Measurements from ENCODE around the gene GPR179.
A peak's percentile ranks its signal among the peaks of the same experiment; 100 is the strongest.

GPR179 gene, protein sequence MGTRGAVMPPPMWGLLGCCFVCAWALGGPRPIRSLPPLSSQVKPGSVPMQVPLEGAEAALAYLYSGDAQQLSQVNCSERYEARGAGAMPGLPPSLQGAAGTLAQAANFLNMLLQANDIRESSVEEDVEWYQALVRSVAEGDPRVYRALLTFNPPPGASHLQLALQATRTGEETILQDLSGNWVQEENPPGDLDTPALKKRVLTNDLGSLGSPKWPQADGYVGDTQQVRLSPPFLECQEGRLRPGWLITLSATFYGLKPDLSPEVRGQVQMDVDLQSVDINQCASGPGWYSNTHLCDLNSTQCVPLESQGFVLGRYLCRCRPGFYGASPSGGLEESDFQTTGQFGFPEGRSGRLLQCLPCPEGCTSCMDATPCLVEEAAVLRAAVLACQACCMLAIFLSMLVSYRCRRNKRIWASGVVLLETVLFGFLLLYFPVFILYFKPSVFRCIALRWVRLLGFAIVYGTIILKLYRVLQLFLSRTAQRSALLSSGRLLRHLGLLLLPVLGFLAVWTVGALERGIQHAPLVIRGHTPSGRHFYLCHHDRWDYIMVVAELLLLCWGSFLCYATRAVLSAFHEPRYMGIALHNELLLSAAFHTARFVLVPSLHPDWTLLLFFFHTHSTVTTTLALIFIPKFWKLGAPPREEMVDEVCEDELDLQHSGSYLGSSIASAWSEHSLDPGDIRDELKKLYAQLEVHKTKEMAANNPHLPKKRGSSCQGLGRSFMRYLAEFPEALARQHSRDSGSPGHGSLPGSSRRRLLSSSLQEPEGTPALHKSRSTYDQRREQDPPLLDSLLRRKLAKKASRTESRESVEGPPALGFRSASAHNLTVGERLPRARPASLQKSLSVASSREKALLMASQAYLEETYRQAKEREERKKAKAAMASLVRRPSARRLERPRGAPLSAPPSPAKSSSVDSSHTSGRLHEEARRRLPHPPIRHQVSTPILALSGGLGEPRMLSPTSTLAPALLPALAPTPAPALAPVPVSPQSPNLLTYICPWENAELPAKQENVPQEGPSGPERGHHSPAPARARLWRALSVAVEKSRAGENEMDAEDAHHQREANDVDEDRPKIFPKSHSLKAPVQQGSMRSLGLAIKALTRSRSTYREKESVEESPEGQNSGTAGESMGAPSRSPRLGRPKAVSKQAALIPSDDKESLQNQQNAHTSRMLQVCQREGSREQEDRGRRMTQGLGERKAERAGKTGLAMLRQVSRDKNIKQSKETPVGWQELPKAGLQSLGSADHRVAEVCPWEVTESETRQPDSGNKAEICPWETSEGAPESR (N-terminal part only)

DNA sequence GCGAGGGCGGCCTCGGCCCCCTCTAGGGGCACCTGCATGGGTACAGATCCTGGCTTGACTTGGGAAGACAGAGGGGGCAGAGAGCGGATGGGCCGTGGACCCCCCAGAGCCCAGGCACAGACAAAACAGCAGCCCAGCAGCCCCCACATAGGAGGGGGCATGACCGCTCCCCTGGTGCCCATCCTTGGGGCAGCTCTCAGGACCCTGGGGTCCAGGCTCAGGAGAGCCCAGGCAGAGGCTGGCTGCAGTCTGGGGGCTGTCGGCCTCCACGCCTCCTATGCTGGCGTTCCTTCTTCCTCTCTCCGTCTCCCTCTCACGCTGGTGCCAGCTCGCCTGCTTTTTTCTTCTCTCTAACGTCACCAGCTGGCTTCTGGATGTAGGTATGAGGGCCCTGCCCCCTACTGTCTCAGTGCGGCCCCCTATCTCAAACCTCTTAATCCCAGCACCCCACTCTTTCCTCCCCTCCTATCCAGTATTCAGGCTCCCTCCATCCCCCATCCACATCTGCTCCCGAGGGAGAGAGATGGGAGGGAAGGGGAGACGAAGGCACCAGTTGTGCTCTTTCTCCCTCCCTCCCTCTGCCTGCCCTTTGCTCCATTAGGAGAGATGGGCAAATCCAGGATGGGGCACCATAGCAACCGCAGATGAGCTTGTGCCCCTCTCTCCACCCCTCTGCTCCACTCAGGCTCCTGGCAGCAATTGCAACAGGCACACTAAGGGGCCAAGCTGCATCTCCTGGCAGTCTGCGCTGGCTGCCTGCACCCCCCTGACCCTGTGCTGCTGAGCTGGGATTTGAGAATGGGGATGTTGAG lies at the start of gene GPR179:
GPR179 (minus strand) TSS at position 349 of the 812 bp plus-strand sequence; CDS start at position 182, 167 bp downstream.
- no peak for DNase-seq

DNA sequence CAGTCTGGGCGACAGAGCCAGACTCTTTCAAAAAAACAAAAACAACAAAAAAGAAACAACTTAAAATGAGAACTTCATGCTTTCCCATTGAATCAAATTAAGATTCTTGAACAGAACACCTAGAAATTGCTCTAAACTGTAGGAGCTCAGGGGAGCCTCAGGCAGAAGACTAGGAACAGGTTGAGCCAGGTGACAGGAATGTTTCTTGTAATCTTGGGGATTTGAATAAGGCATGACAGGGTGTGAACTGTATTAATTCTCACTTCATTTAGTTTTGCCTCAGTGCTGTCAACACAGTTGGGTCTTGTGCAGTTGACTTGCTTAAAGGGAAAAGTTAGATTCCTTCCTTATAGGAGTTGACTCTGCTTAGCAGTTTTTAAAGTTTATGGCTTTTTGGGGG lies 35.7 kb upstream of the GPR179 start:
- DNase-seq = no peak

DNA sequence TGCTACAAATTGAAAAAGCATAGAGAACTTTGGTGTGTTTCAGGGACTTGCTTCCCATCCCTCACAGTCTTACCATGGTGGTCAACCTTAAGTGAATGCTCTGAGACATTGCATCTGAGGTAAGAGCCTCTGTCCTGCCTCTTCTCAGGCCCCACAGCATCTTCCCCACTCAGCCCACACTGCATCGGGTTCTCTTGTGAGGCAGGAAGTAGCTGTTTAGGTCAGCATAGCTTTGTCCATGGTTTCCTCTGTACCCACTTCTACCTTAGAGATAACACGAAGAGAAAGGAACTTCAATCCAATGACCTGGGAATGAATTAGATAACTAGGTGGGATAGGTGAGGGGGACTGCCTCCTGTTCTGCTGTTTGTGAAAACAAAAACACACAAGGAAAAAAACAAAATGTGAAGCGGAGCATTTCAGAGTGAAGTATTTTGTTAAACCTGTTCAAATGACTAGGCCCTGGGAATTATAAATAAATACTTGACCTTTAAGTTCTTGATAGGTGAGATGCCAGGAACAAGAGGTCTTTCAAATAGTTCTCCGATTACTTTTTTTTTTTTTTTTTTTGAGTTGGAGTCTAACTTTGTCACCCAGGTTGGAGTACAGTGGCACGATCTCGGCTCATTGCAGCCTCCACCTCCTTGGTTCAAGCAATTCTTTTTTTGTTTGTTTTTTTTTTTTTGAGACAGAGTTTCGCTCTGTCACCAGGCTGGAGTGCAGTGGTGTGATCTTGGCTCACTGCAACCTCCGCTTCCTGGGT lies 25.5 kb upstream of the GPR179 start:
- DNase-seq = no peak

DNA sequence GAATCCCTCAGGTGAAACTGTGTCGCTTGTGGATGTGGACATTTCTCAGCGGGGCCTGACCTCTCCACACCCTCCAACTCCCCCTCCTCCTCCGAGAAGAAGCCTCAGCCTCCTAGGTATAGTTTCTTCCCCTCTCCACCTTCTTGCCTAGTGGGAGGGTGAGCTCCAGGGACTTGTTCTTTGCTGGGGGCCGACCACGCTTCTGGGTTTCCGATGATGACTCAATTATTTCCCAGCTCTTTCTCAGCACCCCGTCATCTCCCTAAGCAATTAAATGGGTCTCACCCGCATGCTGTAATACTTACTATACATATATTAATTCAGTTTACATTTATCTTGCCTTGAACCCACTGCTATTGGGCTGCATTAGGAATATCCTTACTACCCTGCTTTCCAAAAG lies 21.0 kb upstream of the GPR179 start:
- no peak for DNase-seq

DNA sequence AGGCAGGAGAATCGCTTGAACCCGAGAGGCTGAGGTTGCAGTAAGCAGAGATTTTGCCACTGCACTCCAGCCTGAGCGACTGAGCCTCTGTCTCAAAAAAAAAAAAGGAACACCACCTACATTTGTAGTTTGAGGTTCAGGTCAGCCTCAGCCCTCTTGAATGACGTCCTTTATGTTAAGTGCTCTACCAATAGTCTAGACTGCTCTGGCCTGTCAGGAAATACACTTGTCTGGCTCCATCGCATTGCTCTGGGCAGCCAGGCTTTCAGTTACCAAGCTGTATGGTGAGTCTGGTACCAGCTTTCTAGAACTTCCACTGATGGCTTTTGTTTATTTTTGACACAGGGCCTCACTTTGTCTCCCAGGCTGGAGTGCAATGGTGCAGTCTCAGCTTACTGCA lies 19.3 kb upstream of the GPR179 start:
- DNase-seq = no peak

DNA sequence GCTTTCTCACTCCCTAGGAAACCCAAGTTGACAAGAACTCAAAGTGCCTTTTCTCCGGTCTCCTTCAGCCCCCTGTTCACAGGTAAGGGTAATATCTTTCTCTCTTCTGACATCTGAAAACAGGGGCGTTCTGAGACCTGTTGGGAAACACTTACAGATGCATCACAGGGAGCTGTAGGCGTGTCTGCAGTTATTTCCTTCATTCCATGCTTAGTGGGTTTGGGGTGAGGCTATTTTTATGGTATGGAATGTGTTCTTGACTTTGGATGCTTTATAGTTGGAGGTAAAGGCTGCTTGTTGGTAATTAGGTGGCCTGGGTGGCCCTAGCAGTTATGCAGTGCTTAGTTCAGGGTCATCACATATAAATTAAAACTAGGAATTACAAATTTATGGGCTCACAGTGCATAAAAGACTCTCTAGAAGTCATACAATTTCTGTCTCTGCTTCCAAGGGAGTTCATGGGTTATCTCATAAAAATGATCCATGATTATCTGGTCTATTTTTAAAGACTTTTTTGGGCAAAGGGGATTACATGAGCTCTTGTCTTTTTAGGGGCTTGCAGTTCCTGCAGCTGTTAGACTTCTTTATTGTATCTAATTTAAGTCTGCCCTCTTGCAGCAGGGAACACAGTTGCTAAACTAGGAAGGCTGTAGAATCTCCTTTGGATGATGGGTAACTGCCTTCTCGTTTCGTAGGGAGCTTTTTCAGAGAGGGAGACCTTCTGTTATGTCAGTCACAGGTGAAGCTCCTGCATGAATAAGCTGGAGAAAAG lies 18.1 kb upstream of the GPR179 start:
- no peak for DNase-seq

DNA sequence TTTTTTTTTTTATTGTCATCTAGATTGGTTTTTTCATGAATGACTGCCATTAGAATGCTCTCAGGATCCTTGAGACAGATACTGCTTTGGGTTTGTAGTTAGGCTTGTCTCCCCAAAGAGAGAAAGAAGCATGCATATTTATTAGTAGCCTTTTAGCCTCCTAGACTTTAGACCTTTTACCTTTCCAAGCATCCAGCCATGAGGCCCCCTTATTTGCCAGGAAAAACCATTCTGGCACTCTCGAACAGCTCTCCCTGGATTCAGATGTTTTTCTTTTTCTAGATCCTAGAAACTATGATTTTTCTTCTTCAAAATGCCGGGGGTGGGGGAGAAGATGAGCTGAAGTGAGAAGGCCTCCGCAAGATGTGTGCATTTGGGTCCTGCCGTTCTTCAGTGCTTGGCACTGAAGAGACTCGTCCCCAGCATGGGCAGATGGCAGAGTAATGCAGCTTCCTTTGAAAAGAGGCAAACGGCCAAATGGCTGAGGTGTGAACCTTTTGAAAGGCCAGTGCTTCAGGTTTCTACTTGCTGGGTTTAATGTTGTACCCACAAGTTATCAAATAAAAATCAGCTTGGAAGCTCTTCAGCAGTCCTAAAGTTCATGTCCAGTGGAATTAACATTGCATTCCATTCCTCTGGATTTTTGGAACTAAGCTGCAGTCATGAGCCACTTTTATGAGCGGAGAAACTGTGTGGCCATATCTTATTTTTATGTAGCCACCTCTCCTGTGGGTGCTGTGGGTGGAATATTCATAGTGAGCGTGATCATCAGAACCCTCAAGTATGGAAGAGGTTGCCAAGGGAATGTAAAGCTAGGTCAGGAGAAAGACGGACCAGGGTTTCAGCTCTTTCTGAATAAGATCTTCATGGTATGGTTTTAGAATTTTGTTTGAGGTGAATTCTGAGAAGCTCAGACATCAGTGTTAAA lies 15.1 kb upstream of the GPR179 start:
- DNase-seq = no peak

DNA sequence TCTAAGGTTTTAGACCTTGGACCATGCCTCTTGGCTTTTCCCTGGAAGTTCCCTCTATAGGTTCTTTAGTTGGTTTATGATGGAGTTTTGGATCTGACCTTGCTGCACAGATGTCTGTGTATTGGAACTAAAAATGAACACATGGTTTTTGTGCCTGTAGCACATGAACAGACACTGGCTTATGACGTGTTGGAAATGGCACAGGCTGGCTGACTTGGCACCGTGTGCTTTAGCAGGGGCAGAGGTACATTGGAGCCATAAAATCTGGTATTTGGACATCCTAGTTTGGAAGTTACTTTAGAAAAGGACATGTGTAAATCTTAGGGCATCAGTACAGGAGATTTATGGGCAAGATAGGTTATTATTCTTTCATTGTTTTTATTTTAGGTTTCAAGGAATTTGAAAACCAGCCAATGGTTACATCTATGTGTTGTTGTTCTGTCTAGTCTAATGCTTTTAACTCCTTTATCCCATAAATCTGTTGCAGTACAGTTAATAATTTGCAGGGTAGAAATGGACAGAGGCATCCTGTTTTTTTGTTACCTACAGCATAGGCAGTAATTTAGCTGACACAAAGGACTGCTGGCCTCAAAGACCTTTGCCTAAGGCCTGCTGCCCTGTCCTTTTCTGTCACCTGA lies 13.8 kb upstream of the GPR179 start:
- no peak for DNase-seq

DNA sequence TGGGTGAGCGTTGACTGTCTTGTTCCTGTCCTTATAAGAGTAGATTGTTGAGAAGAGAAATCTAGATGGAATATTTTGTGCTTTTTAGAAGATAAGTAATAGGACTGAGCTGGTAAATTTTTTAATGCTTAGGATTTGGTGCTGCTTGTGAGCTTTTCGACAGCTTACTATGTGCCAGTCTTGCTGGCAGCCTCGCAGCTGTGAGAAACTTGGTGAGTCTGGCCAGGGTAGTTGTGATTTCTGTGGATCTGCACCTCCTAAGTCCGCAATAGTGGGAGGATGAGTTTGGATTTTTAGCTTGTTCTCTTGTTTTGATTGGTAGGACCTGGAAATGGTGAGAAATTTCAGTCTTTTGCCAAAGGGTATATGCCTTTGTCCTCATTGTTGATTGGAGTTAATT lies 11.5 kb upstream of the GPR179 start:
- no peak for DNase-seq

DNA sequence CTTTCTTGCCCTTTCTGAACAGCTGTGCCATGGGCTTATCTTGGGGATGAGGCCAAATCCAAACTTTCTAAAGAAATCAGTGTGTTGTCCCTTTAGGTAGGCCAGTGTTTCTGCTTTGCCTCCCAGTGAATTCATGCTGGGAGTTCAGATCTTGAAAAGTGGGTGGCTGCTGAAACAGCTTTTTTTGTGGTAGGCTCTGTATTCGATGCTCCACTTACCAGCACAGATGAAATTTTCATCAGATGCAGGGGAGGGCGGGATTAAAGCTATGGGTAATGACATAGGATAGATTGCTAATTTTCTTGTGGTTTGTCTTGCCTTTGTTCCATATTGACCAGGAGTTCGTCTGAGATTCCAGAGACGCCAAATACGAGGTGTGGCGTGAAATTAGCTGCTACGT lies 10.7 kb upstream of the GPR179 start:
- no peak for DNase-seq

DNA sequence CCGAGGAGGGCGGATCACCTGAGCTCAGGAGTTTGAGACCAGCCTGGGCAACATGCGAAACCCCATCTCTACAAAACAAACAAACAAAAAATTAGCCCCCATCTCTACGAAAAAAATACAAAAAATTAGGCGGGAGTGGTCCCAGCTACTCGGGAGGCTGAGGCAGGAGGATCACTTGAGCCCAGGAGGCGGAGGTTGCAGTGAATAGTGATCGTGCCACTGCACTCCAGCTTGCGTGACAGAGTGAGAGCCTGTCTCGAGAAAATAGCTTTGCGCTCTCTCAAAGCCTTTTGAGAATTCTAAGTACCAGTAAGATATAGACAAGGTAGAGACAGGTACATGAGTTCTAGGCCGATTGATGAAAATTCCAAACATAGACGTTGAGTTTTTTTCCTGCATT lies 9.9 kb upstream of the GPR179 start:
- DNase-seq = no peak

DNA sequence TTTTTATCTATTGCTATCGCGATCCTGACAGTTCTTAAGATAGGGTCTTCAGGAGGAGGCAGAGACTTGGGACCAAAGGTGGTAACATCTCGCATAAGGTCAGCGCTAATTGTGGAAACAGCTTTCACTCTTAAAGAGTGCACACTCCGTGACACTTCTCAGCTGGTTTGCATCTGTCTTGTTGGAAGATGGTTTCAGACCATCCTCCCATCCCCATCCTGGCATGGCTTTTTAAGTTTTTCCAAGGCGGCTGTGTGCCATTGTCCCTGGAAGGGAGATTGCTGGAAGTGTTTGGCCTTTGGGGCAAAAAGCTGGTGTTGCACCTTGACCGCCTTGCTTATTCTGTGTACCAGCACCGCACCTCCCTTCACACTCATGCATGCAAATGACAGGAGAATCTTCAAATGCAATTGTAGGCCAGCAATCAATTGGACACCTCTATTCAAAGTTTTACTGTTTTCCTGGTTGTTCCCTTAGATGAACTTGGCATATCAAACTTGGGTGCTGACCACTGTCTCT lies 9.4 kb upstream of the GPR179 start:
- no peak for DNase-seq

DNA sequence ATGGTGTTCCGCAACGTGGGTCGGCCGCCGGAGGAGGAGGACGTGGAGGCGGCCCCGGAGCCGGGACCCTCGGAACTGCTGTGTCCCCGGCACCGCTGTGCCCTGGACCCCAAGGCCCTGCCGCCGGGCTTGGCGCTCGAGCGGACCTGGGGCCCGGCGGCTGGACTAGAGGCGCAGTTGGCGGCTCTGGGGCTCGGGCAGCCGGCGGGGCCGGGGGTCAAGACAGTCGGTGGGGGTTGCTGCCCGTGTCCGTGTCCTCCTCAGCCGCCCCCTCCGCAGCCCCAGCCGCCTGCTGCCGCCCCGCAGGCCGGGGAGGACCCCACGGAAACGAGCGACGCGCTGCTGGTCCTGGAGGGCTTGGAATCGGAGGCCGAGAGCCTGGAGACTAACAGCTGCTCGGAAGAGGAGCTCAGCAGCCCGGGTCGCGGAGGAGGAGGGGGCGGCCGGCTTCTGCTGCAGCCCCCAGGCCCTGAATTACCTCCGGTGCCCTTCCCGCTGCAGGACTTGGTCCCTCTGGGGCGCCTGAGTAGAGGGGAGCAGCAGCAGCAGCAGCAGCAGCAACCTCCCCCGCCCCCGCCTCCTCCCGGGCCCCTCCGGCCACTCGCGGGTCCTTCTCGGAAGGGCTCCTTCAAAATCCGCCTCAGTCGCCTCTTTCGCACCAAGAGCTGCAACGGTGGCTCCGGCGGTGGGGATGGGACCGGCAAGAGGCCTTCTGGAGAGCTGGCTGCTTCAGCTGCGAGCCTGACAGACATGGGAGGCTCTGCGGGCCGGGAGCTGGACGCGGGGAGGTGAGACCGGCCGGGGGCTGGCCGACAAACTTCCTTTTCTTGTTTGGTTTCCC lies 8.7 kb upstream of the GPR179 start:
- DNase-seq = no peak

DNA sequence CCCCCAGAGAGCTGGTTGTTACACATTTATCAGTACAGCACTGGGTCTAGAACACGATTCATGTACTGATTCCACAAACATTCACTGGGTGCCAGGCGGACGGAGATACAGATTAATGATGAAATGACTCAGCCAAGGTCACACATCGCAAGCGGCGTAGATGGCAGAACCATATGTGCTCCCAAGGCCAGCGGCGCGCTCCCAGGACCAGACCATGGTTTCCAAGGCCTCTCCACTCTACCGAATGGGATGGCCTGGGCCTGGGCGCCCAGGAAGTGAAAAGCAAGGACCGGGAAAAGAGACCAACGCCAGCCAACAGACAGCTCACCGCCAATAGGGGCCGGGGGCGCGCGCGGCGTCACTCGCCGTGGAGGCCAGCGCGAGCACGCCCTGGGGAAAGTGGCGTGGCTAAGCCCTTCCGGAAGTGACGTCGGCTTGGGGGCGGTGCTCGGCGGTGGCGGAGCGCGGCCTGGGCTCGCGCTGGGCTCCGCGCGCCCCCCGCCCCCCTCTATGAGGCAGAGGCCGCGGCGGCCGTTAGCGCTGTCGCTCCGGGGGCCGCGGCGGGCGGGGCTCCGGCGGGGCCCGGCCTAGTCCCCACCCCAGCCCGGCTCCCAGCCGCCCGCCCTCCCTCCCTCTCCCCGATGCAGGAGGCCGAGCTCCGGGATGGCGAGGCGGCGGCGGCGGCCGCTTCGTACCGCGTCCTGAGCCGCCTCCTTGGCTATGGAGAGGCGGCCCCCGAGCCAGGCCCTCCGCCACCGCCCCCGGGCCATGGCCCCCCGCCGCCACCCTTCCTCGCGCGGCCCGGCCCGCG lies 7.9 kb upstream of the GPR179 start, which contains the start of gene SOCS7:
SOCS7 (plus strand) TSS at position 433 of the 811 bp plus-strand sequence; CDS start at position 642, 209 bp downstream.
- peak; percentile 93 for DNase-seq

DNA sequence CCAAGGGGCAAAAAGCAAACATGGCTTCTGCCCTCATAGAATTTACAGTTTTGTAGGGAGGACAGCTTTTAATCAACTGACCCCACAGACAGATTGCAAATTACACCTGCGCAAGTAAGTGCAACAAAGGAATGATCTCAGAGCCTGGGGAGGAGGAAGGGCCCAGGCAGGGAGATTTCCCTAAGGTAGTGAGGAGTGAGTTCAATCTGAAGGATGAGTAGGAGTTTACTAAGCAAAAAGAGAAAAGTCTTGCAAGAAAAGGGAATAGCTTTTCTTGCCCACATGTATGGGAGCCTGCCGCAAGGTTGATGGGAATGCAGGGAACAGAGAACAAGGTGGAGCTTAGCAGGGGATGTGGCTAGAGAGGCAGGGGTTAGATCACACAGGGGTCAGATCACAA lies 6.3 kb upstream of the GPR179 start:
- DNase-seq = no peak

DNA sequence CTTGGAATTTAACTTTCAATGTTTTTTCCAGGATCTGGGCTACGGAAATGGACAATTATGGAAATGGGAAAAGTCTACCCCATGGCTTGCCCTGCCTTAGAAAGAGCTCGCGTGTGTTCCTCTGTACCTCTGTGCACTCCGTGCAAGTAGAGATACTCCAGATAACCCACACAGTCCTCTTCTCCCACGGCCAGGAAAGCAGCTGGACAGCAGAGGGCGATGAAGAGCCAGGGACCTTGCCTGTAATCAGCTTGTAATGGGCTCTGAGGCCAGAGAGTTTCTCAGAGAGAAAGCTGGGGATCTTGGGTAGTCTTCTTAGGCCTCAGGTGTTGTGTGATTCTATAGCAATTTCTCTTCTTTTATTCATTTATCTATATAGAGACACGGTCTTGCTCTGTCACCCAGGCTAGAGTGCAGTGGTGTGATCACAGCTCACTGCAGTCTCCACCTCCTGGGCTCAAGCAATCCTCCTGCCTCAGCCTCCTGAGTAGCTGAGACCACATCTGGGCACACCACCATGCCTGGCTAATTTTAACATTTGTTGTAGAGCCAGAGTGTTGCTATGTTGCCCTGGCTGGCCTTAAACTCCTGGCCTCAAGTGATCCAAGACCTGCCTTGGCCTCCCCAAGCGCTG lies 5.5 kb upstream of the GPR179 start:
- peak; percentile 89 for DNase-seq
